Forelimb muscle (tissue), 1 donor: ENCODE measurements around the gene ZER1. TPM values are rescaled to one million over a fixed set of nuclear protein-coding genes. Genes with fewer than 3 reads are reported as not detected.
"Not testable (repeated sequence)": the region's sequence is repeated elsewhere in the genome, so short reads cannot be mapped to it uniquely, and the experiment has no call there.

ENCODE experiments used
- DNase-seq: peaks from one replicate; pipeline ENCODE4 v3.0.0-alpha.2; 2013; ENCODE audit warnings: low read depth
- polyA plus RNA-seq: library from polyadenylated mRNA; unstranded; fragments of 120-200 nt; gene quantifications from one replicate; pipeline ENCODE4 v1.2.1, GENCODE V29; 2013; ENCODE audit not compliant: insufficient read length

Gene ZER1
- polyA plus RNA-seq, 1 donor, result 35.6 TPM

GRCh38 chr9:128693738-128694137 is 78.0 kb downstream of the ZER1 start:
- not testable (repeated sequence) for DNase-seq

GRCh38 chr9:128690684-128691034 is 81.1 kb downstream of the ZER1 start:
- DNase-seq, result no peak

- no peak for DNase-seq
Measured at GRCh38 chr9:128689820-128690683, 81.7 kb downstream of the ZER1 start.

GRCh38 chr9:128689293-128689774 is 82.4 kb downstream of the ZER1 start:
- DNase-seq, result no peak

GRCh38 chr9:128688501-128689292 is 83.0 kb downstream of the ZER1 start, which contains the start of gene SET:
Gene SET, plus strand, starts transcription at chr9:128689222. Its CDS starts 361 bp downstream, at chr9:128689583.
- peak; percentile 84 for DNase-seq

- DNase-seq, result no peak
Measured at GRCh38 chr9:128687453-128687852, 84.3 kb downstream of the ZER1 start.

- DNase-seq, result no peak
Measured at GRCh38 chr9:128685636-128686489, 85.9 kb downstream of the ZER1 start.

- peak; percentile 60 for DNase-seq
Measured at GRCh38 chr9:128684325-128685199, 87.2 kb downstream of the ZER1 start.

GRCh38 chr9:128684065-128684324 is 87.7 kb downstream of the ZER1 start:
- DNase-seq, result no peak

GRCh38 chr9:128683340-128684064 is 88.2 kb downstream of the ZER1 start:
- DNase-seq, result no peak

Other genes starting within 250 kb of the ZER1 start
- gene SPTAN1, start 219.3 kb downstream of the ZER1 start, polyA plus RNA-seq, result 247 TPM
- gene DYNC2I2, start 115.1 kb downstream of the ZER1 start, polyA plus RNA-seq, result 42.1 TPM
- 294 TPM for gene SET, start 82.7 kb downstream of the ZER1 start, polyA plus RNA-seq
- 8.9 TPM for gene PKN3, start 69.4 kb downstream of the ZER1 start, polyA plus RNA-seq
- gene ZDHHC12, start 47.8 kb downstream of the ZER1 start, polyA plus RNA-seq, result 6.0 TPM
- 37.4 TPM for gene TBC1D13, start 15.3 kb upstream of the ZER1 start, polyA plus RNA-seq
- 23.2 TPM for gene ENDOG, start 46.6 kb upstream of the ZER1 start, polyA plus RNA-seq
- gene SPOUT1, start 57.9 kb upstream of the ZER1 start, polyA plus RNA-seq, result 24.4 TPM
- 6.2 TPM for gene KYAT1, start 110.0 kb upstream of the ZER1 start, polyA plus RNA-seq
- gene LRRC8A, start 110.2 kb upstream of the ZER1 start, polyA plus RNA-seq, result 23.1 TPM
- 51.5 TPM for gene PHYHD1, start 149.1 kb upstream of the ZER1 start, polyA plus RNA-seq
- gene DOLK, start 175.7 kb upstream of the ZER1 start, polyA plus RNA-seq, result 7.3 TPM
- 35.2 TPM for gene NUP188, start 175.8 kb upstream of the ZER1 start, polyA plus RNA-seq